K562 (cell line): ENCODE data around the gene PRRT2. TPM values are rescaled to one million over a fixed set of nuclear protein-coding genes. Genes with fewer than 3 reads are reported as not detected.
A peak's percentile ranks its signal among the peaks of the same experiment; 100 is the strongest.

ENCODE experiments used
- ATF1 ChIP-seq, 2 experiments: fragments of 450-650 bp in 1 of 2; IDR thresholded peaks; 2 replicates each; pipeline ENCODE4 v1.6.1; 2016; ENCODE audit warnings: missing compliant biosample characterization in 1 of 2, missing genetic modification characterization in 1 of 2
- DPF2 ChIP-seq: fragments of 450-650 bp; IDR thresholded peaks from 2 replicates; pipeline ENCODE4 v1.6.1; 2016
- EGR1 ChIP-seq: fragments of 450-650 bp; conservative IDR thresholded peaks from 2 replicates; pipeline ENCODE4 v1.6.1; 2017; ENCODE audit warnings: mild to moderate bottlenecking
- ETV1 ChIP-seq: fragments of 450-650 bp; conservative IDR thresholded peaks from 2 replicates; pipeline ENCODE4 v1.6.1; 2016; ENCODE audit warnings: missing genetic modification characterization, control low read depth, low read depth, missing compliant biosample characterization
- GTF2A2 ChIP-seq: IDR thresholded peaks from 2 replicates; pipeline ENCODE4 v1.6.1; 2016; ENCODE audit warnings: mild to moderate bottlenecking, missing genetic modification characterization, missing compliant biosample characterization
- HNRNPLL ChIP-seq: fragments of 200-400 bp; formaldehyde crosslinking; IDR thresholded peaks from 2 replicates; pipeline ENCODE4 v1.6.1; 2017; ENCODE audit warnings: low read length, low read depth, mild to moderate bottlenecking; ENCODE audit not compliant: poor library complexity, severe bottlenecking
- MAZ ChIP-seq, 2 experiments: fragments of 450-650 bp in 1 of 2; sonication (generic) in 1 of 2; formaldehyde crosslinking; IDR thresholded peaks in 1 of 2; conservative IDR thresholded peaks in 1 of 2; 2 replicates each; pipeline versions ENCODE4 v1.4.0 to v1.5.0; 2020; ENCODE audit warnings: mild to moderate bottlenecking in 1 of 2, missing genetic modification reagents in 1 of 2
- NFRKB ChIP-seq: fragments of 450-650 bp; IDR thresholded peaks from 2 replicates; pipeline ENCODE4 v1.6.1; 2016; ENCODE audit warnings: low read depth
- PKNOX1 ChIP-seq: fragments of 450-650 bp; IDR thresholded peaks from 2 replicates; pipeline ENCODE4 v1.6.1; 2016
- POLR2H ChIP-seq: IDR thresholded peaks from 2 replicates; pipeline ENCODE4 v1.6.1; 2016; ENCODE audit warnings: missing genetic modification characterization, low read depth, mild to moderate bottlenecking, control low read depth, missing compliant biosample characterization, moderate library complexity
- SRSF9 ChIP-seq: fragments of 200-400 bp; formaldehyde crosslinking; IDR thresholded peaks from 2 replicates; pipeline ENCODE4 v1.6.1; 2017; ENCODE audit warnings: low read depth, low read length, borderline replicate concordance
- TBL1XR1 ChIP-seq, 2 experiments: IDR thresholded peaks; 2 replicates each; pipeline ENCODE4 v1.6.1; 2012; ENCODE audit warnings: improper control_type of control experiment in 2 of 2, low read length in 2 of 2, mild to moderate bottlenecking in 1 of 2
- TEAD4 ChIP-seq, 2 experiments: sonication (generic) in 1 of 2; formaldehyde crosslinking in 1 of 2; IDR thresholded peaks; 2 replicates each; pipeline versions ENCODE4 v1.6.1 to v1.8.0; 2012 to 2022; ENCODE audit warnings: borderline replicate concordance in 1 of 2, inconsistent platforms in 1 of 2, low read length in 1 of 2, mild to moderate bottlenecking in 1 of 2, missing genetic modification reagents in 1 of 2
- ZBTB40 ChIP-seq, 2 experiments: fragments of 450-650 bp in 1 of 2; sonication (generic) in 1 of 2; formaldehyde crosslinking in 1 of 2; IDR thresholded peaks; 2 replicates each; pipeline versions ENCODE4 v1.7.1 to v1.9.0; 2016 to 2022; ENCODE audit warnings: inconsistent platforms in 1 of 2, mild to moderate bottlenecking in 1 of 2, missing genetic modification reagents in 1 of 2
- ZNF197 ChIP-seq: fragments of 200-800 bp; sonication (Bioruptor generic); IDR thresholded peaks from 2 replicates; pipeline ENCODE4 v1.6.1; 2016; ENCODE audit warnings: low read depth, missing genetic modification characterization, missing compliant biosample characterization
- ZNF24 ChIP-seq: fragments of 450-650 bp; IDR thresholded peaks from 2 replicates; pipeline ENCODE4 v1.6.1; 2016
- ZNF766 ChIP-seq: fragments of 200-800 bp; sonication (Bioruptor generic); conservative IDR thresholded peaks from 2 replicates; pipeline ENCODE4 v1.6.1; 2016; ENCODE audit warnings: missing genetic modification characterization, missing compliant biosample characterization
- polyA plus RNA-seq, 8 experiments: library from polyadenylated mRNA; depleted of rRNA in 4 of 8; stranded (reverse) in 5 of 8; unstranded in 3 of 8; fragments of >200 nt; fragmentation: Nextera tagmentation in 2 of 8; fragmentation: Illumina TruSeq in 1 of 8; extraction: Ambion mirVana in 2 of 8; extraction: Trizol in 1 of 8; gene quantifications; 2 replicates each; pipeline versions ENCODE4 v1.2.1 to v1.2.3, GENCODE V29; 2011 to 2014; ENCODE audit warnings: inconsistent platforms in 1 of 8, missing spikeins in 1 of 8
- total RNA-seq, 7 experiments: library from RNA; depleted of rRNA in 6 of 7; stranded (reverse); fragments of >200 nt in 6 of 7; fragmentation: Illumina TruSeq in 2 of 7; extraction: Trizol in 2 of 7; gene quantifications; 2 replicates each; pipeline versions ENCODE4 v1.2.1 to v1.2.3, GENCODE V29; 2011 to 2021; ENCODE audit warnings: low replicate concordance in 1 of 7

Gene PRRT2
- total and polyA plus RNA-seq, 9 of the 15 experiments (the other 6 are each of a cell fraction or from before 2014, with no cell fraction given) = 0.11 to 1.0 (median 0.42) TPM; not detected in 2

GRCh38 chr16:29790183-29790948 lies 21.6 kb upstream of the PRRT2 start, which contains the start of gene KIF22 (continued):
- TF ChIP-seq HNRNPLL (peak; percentile 47), EGR1 (peak; percentile 93), ZBTB40 (IDR thresholded peaks at IDR 0.05) (peak; percentile 99), ZBTB40 (CRISPR knock-in tag; IDR thresholded peaks at IDR 0.05) (no peak), MAZ (CRISPR knock-in tag; conservative IDR thresholded peaks at IDR 0.05 in 1 of 2, IDR thresholded peaks at IDR 0.05 in 1 of 2) (peak; percentile 83 to 88; a peak in 3 of 4 replicates), POLR2H (peak; percentile 69), TEAD4 (IDR thresholded peaks at IDR 0.05; ENCODE audit: low read length) (peak; percentile 60; the same call in 1 of the 2 replicates), TEAD4 (CRISPR knock-in tag; IDR thresholded peaks at IDR 0.05; ENCODE audit: borderline replicate concordance) (no peak), ETV1 (tag) (peak; percentile 30; the same call in 1 of the 2 replicates), GTF2A2 (no peak), ZNF766 (peak; percentile 48; the same call in 1 of the 2 replicates), ATF1 (CRISPR knock-in tag; IDR thresholded peaks at IDR 0.05) (no peak; the same call in 1 of the 2 replicates), ATF1 (tag; IDR thresholded peaks at IDR 0.05) (peak; percentile 89), ZNF197 (no peak), PKNOX1 (peak; percentile 62), SRSF9 (no peak), TBL1XR1 (IDR thresholded peaks at IDR 0.05; ENCODE audit: low read length in 2 of 2) (0 out of 4 replicates have a peak, but pooled peaks have one; percentile 6 to 51), ZNF24 (0 out of 2 replicates have a peak, but pooled peaks have one; percentile 11), DPF2 (peak; percentile 28; the same call in 1 of the 2 replicates), NFRKB (peak; percentile 94)
